ENCODE results near the gene PF4V1.

DNA sequence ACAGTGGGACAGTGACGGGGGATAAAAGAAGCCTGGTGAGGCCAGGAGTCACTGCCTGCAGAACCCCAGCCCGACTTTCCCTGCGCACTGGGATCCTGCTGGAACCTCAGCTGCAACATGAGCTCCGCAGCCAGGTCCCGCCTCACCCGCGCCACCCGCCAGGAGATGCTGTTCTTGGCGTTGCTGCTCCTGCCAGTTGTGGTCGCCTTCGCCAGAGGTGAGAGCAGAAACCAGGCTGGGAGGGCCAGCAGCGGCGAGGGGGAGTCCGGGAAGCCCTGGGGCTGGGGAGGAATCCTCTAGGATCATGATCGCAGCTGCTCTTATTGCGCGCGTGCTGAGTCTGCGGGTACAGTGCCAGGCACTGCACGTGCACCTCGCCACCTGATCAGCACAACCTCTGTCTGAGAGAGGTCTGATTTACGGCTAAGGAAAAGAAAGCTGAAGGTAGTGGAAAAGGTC is at the start of gene PF4V1:
- TF ChIP-seq, protein P1, sequence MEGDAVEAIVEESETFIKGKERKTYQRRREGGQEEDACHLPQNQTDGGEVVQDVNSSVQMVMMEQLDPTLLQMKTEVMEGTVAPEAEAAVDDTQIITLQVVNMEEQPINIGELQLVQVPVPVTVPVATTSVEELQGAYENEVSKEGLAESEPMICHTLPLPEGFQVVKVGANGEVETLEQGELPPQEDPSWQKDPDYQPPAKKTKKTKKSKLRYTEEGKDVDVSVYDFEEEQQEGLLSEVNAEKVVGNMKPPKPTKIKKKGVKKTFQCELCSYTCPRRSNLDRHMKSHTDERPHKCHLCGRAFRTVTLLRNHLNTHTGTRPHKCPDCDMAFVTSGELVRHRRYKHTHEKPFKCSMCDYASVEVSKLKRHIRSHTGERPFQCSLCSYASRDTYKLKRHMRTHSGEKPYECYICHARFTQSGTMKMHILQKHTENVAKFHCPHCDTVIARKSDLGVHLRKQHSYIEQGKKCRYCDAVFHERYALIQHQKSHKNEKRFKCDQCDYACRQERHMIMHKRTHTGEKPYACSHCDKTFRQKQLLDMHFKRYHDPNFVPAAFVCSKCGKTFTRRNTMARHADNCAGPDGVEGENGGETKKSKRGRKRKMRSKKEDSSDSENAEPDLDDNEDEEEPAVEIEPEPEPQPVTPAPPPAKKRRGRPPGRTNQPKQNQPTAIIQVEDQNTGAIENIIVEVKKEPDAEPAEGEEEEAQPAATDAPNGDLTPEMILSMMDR (IDR thresholded peaks at IDR 0.05; ENCODE audit: insufficient read depth, low read depth, low read length) = no peak
- TF ChIP-seq EZH2 (IDR thresholded peaks at IDR 0.05; ENCODE audit: insufficient read depth, low read length) = no peak
